Heart left ventricle (tissue), 13 donors: ENCODE data around the gene COX14.

Source experiments
- POLR2A ChIP-seq, 2 donors: fragments of 450-650 bp; IDR thresholded peaks; one replicate each; pipeline ENCODE4 v1.6.1; 2017; ENCODE audit warnings: antibody characterized with exemption in 2 of 2, mild to moderate bottlenecking in 2 of 2, moderate library complexity in 2 of 2
- TF ChIP-seq, protein P1 (sequence below), 12 donors: fragments of 200-600 bp; sonication (generic) in 4 of 12; IDR thresholded peaks; one replicate each; pipeline versions ENCODE4 v1.5.0 to v1.8.0; 2018 to 2022; ENCODE audit warnings: antibody characterized with exemption in 12 of 12, mild to moderate bottlenecking in 5 of 12
- donor health status: ischemic (EF 13 %, LVEDD 7.1; RV severe dilation, severe dysfunction).
- donor health status: DM: no; HTN: yes; CAD: no.
- donor health status: DM: no; HTN: no; CAD: no.
- donor health status: ischemic (EF 25% LVEDD 6.9; RV normal size, moderate dysfunction).
- donor health status: ischemic (EF 25% LVEDD 5.7; RV mildly dilated, moderate dysfunction).
- donor health status: ischemic (EF 35%, LVEDD 5.7; RV mildly dilated, moderate dysfunction).
- donor health status: nonischemic (EF 11% LVEDD 7.7; RV severe dilation, severe dysfunction).
- donor health status: DM: yes; HTN: yes; CAD: no.
- donor health status: PGD.
- donor health status: ischemic (EF 29% LVEDD 5.4; RV normal size, mild dysfunction).
- donor health status: nonischemic (EF 23%, LVEDD 6.1; RV moderate dilation, normal function).

DNA sequence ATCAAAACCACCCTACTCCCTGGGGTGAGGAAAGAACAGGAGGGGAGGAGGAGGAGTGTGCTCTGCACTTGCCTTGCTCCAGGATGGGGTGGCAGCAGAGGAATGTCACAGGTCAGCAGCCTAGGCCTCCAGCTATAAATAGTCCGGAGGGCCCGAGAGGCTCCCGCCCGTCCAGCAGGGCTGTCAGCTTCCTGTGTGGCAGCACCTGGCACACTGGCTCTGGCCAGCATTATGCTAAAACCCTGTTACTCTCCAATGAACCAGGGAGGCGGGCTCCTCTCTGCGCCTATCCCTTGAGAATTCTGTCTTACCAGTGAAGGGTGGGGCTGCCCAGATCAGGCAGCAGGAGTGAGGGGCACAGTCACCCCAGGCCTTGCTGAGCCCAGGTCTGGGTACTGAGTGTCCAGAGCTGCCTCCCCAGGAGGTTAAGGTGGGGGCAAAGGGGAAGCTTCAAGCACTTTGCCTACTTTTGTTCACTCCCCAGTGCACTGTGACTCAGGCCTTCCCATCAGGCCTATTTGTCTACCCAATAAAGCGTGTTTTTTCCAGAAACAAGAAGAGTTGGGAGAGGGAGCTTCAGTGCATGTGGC lies 1.2 kb upstream of the COX14 start:
- no peak for TF ChIP-seq POLR2A (IDR thresholded peaks at IDR 0.05)
- TF ChIP-seq, protein P1, sequence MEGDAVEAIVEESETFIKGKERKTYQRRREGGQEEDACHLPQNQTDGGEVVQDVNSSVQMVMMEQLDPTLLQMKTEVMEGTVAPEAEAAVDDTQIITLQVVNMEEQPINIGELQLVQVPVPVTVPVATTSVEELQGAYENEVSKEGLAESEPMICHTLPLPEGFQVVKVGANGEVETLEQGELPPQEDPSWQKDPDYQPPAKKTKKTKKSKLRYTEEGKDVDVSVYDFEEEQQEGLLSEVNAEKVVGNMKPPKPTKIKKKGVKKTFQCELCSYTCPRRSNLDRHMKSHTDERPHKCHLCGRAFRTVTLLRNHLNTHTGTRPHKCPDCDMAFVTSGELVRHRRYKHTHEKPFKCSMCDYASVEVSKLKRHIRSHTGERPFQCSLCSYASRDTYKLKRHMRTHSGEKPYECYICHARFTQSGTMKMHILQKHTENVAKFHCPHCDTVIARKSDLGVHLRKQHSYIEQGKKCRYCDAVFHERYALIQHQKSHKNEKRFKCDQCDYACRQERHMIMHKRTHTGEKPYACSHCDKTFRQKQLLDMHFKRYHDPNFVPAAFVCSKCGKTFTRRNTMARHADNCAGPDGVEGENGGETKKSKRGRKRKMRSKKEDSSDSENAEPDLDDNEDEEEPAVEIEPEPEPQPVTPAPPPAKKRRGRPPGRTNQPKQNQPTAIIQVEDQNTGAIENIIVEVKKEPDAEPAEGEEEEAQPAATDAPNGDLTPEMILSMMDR (IDR thresholded peaks at IDR 0.05) = no peak
